Astrocyte of the cerebellum (primary cell): ENCODE results near the gene ABCF3.

ENCODE experiments used
- DNase-seq: peaks from one replicate; pipeline ENCODE4 v3.0.0-alpha.2; 2011; ENCODE audit warnings: low read depth
- H3K4me3 ChIP-seq: 2 replicates; pipeline ENCODE4 v1.5.1; 2011; ENCODE audit warnings: mild to moderate bottlenecking, low read depth, low read length, moderate library complexity
- CTCF ChIP-seq: IDR thresholded peaks from 2 replicates; pipeline ENCODE4 v1.5.1; 2012; ENCODE audit warnings: low read length, low read depth, moderate library complexity, mild to moderate bottlenecking; ENCODE audit errors: missing control alignments
- in situ Hi-C: cut with HindIII; loops from 2 replicates; pipeline ENCODE4 v1.10.0; 2017; ENCODE audit warnings: low sequenced_read_pairs

ABCF3 gene

GRCh38 chr3:184184546-184185230 lies 1.3 kb upstream of the ABCF3 start:
- in situ Hi-C loops = no loop called here
- TF ChIP-seq CTCF = no peak
- no peak for DNase-seq
- H3K4me3 ChIP-seq = no peak overlapping the region

GRCh38 chr3:184185461-184186183 lies 377 bp upstream of the ABCF3 start:
- DNase-seq = peak; percentile 97
- in situ Hi-C loops = no loop called here
- peak overlapping the region; percentile 99 for H3K4me3 ChIP-seq
- TF ChIP-seq CTCF = no peak

- no peak for DNase-seq
- H3K4me3 ChIP-seq = peak overlapping the region; percentile 99
- no peak for TF ChIP-seq CTCF
- in situ Hi-C loops = no loop called here
These were observed 856 bp downstream of the ABCF3 start for GRCh38 chr3:184186902-184187207.

- no peak for DNase-seq
- no peak overlapping the region for H3K4me3 ChIP-seq
- no peak for TF ChIP-seq CTCF
- in situ Hi-C loops = no loop called here
These were observed 2.1 kb downstream of the ABCF3 start for GRCh38 chr3:184188080-184188479.

- in situ Hi-C loops = no loop called here
- no peak overlapping the region for H3K4me3 ChIP-seq
- no peak for DNase-seq
- no peak for TF ChIP-seq CTCF
These were observed 3.4 kb downstream of the ABCF3 start for GRCh38 chr3:184189421-184189820.

GRCh38 chr3:184192889-184193288 lies 6.9 kb downstream of the ABCF3 start:
- DNase-seq = no peak
- H3K4me3 ChIP-seq = no peak overlapping the region
- TF ChIP-seq CTCF = no peak
- in situ Hi-C loops = no loop called here
